ENCODE measurements around the gene KIAA0753.

DNA sequence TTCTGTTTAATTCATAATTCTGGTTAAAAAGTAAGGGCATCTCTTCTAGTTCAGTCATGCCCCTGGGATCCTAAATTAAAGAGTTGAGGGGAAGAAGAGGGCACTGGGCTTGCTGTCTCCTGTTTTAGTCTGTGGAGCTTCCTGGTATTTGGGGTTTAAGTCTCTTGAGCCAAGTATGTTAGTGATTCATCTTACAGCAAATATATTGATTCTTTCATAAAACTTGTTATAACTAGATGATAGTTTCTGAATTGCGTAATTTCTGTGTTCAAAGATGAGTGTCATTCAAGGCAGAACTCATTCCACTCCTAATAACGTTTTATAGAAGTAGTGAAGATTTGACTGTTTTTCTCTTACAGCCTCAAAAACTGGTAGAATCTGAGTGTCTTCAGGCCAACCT lies 2.1 kb upstream of the KIAA0753 start:
- no peak for TF ChIP-seq POLR2A (IDR thresholded peaks at IDR 0.05; ENCODE audit: low read depth, low read length)
- TF ChIP-seq SPI1 (IDR thresholded peaks at IDR 0.05; ENCODE audit: low read depth, low read length): no peak
- TF ChIP-seq POLR2AphosphoS5 (IDR thresholded peaks at IDR 0.05; ENCODE audit: low read depth, low read length): no peak
- TF ChIP-seq TAF1 (IDR thresholded peaks at IDR 0.05; ENCODE audit: low read depth, low read length): no peak
- TF ChIP-seq POU2F2 (IDR thresholded peaks at IDR 0.05; ENCODE audit: low read depth, low read length): no peak
- TF ChIP-seq PAX5 (IDR thresholded peaks at IDR 0.05; ENCODE audit: insufficient read depth, low read length, severe bottlenecking): no peak

All from GM12891 (cell line).